HUDEP-2 (cell line): ENCODE measurements around the gene CCDC116.
"Not testable (repeated sequence)": the region's sequence is repeated elsewhere in the genome, so short reads cannot be mapped to it uniquely, and the experiment has no call there.

Source experiments
- DNase-seq, 76 experiments: peaks; one replicate each; lab custom pipeline; 2025; ENCODE audit not compliant: unreplicated experiment in 76 of 76; lab: John Stamatoyannopoulos, UW

The CCDC116 gene, protein sequence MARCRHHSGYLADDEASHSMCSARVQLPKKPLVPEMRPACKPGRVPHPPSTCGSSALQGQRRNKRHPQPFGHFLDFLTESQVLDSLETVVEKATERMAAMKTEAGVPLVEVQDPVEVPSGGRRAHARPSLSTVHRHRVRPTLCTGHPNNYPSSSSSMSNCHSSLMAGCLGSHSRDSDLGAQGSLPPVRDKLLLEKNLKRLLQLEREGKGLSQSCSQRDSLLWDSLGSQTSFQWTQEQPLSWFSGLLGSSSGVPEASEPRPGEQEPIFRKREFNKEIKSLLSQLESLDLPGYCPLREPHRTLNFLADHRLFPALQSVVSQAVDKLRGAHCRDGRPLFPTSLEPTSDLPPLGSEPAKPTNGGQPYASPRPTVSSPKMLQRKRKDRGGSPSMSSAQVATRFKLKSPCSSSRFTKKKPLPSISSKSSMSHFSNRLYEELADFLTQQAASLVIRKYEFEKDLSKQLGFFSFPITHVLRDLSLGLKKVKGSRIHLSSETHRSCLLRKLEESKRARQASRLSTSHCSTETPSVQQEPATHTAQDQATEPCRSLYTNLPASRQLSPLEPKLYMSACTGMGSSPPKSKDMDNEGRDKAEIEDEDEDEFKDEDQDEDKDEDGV

DNA sequence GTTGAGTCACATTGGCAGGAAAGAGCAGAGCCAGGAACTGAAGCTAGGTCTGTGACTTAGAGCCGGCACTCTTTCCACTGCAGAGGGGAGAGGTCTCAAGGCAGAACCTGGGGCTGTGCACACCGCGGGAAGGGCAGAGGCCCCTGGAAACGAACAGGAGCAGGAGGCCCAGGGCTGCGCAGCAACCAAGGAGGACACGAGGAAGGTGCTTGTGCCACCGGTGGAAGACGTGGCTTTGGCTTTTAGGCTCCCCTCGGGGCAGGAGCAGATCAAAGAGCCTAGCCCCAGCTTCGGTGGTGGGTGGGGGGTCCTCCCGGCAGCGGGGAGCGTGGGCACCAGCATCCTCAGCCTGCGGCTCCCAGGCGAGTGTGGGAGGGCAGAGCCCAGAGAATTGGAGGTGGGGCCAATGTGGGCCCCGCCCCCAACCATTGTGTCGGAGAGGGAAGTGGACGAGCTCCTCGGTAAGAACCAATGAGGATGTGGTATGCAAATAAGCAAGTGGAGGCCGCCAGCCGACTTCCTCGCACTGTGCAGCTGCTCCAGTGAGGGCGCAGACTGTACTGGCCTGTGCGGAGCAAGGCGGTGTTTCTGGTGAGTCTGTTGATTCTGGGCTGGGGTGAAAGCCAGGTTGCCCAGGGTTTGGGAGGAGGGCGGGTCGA, at the start of gene CCDC116:
Gene CCDC116 (plus strand): TSS at position 524 of the 659 bp plus-strand sequence. CDS start 422 bp downstream, outside the sequence.
- DNase-seq = peak in 11 of 76 experiments; percentile 3 to 38 (median 20)

DNA sequence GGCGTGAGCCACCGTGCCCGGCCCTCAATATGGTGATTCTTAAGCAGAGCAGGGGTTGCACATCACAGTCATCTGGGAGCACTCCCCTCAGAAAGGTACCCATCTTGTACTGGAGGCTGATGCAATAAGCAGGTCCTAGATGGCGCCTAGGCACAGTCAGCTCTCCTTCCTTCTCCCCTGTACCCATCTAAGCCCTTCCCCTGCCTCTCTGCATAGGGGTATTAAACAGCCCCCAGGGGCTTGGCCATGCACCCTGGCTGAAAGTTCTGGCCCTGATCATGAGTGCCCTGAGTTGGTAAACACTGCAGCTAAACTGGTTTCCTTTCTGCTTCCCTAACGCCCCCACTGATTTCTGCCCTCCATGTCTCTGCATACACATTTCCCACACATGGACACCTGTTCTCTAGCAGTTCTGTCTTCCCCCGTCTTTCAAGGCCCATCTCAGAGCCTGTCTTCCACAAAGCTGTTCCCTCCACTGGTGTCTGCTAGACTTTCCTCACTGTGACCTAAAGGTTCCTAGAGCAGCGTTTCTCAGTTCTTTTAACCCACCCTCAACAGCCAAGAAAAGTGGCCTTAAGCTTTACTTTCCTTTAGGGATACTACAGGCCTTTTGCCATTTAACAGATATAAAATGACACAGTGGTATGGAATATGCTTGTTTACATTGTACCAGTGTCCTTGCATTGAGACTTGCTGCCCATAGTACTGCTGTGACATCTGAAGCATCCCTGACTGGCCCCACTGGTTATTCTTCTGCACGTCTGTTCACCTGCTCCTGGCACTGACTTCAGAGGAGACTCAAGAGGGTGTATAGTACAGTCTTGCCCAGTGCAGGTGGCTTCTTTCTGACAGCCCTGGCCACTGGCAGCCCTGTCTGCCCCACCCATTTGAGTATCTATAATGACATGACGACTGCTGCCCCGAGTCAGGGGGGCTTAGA, 49.5 kb upstream of the CCDC116 start:
- no peak for DNase-seq

DNA sequence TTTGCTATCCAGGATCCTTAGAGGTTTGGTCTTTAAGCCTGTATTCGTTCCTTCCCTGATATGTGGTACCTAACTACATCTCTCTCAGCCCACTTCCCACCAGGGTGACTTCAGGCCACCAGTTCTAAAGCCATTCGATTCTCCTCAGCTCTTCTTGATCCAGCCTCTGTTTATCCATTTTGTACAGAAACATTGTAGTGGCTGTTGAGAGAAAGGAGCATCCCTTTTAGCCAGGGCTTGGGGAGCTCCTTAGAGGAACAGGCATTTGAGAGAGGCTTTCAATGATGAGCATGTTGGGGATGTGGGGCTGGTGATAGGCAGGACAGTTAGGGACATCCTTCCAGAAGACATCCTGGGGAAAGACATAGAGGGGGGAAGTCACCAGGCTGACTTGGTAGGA, 47.2 kb upstream of the CCDC116 start:
- DNase-seq = no peak

DNA sequence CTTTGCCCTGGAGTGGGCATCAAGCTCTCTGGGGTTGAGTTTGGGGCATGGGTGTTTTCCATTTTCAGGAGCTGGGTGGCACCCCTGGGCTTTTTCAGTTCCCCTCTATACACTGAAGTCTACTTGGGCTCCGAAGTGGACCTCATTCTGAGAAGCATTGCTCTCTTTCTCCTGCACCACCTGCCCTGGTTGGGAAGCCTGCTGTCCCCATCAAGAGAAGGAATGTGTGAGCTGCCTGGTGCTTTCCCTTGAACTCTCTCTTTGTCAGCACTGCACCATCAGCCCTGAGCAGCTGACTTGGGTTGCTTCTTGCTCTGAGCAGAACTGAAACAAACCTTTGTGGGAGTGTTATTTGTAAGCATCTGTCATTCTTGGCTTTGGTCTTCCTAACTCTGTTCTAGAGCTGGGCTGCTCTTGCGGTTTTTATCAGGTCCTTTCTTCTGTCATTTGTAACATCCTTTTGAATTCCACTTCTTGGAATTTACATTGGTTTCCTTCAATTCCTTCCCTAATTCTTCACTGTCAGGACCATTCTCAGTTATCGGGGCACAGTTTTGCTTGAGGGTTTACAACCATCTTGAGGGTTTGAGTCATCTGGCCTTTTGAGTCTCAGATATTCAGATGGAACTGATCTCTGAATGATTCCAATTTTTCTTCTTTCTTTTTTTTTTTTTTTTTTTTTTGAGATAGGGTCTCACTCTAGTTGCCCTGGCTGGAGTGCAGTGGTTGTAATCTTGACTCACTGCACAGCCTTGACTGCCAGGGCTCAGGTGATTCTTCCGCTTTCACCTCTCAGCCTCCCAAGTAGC, 44.6 kb upstream of the CCDC116 start:
- peak in 6 of 76 experiments; percentile 8 to 20 (median 12) for DNase-seq

DNA sequence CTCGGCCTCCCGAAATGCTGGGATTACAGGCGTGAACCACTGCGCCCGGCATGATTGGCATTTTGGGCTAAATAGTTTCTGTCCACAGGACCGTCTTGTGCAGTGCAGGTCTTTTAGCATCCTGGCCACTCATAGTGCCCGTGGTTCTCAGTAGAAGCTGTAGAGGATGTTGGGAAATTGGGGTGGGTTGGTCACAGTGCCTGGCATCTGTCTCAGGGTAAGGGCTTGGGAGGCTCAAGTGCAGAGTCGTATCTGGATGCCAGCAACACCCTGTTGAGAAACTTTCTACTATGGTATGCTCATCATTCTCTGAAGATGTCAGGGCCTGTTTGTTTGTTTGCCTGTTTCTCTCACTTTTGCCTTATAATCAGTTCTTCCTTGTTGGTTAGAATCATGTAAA, 43.2 kb upstream of the CCDC116 start:
- DNase-seq = no peak

DNA sequence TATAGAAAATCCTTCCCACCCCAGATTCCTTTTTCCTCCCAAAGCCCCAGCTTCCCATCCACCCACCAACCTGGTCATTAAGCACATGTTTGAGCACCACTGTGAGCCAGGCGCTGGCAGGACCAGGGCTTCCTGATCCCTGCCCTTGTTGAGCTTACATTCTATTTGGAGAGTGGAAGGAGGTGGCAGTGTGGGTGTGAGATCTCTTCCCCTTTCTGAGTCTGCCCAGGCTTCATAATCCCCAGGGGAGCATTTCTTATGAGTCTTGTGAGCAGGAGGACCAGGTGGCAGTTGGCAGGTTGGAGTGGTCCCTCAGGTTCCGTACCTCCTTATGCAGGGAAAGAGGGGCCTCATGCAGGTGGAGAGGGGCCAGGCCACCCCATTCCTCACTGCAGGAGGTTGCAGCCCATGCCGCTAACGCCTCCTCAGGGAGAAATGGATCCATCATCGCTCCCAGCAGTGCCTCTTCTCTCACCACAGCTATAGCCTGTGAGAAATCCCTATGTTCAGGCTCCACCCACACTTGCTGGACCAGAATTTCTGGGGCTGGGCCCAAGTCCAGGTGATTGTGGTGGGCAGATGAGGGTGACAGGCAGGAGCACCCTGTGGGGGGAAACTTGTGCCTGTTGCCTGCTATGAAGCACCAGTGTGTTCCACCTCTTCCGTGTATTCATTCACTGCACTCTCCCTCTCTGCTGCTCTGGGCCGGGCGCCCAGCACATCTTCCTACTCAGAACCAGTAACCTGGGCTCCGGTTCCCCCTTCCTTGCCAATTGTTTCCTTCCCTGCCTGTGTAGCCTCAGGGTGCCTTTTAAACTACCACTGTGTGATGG, 41.5 kb upstream of the CCDC116 start:
- no peak for DNase-seq

DNA sequence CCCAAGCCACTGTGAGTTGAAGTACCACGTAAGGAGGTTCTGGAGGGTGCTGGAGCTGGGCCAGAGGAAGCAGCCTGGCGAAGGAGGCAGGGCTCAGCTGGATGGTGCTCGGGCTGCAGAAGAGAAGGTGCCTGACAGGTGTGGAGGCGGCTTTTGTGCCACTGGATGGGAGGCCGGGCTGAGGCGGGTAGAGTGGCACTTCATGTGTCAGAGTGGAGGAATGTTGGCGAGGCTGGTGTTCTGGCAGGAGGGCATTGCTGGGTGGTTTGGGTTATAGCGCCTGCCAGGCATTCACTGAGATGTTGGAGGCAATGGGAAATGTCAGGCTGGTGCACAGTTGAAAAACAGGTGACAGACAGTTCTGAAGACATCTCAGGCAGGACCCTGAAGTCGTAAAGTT, 40.9 kb upstream of the CCDC116 start:
- DNase-seq = no peak

DNA sequence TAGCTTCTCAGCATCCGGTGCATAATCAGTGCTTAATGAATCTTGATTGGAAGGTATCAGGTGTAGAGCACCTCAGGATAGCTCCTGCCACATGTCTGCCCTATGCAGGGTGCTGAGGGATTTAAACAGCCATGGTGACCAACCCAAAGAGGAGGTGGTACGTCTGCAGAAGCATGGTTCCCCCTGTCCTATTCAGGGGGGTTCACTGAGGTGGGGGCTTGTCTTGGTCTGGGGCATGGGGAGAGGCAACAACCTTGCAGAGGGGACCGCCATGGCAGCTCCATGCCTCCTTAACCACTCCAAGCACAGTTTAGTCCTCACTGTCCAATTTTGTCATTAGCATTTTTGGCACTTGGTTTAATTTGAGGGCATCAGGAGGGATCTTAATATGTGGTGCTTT, 40.1 kb upstream of the CCDC116 start:
- no peak for DNase-seq

DNA sequence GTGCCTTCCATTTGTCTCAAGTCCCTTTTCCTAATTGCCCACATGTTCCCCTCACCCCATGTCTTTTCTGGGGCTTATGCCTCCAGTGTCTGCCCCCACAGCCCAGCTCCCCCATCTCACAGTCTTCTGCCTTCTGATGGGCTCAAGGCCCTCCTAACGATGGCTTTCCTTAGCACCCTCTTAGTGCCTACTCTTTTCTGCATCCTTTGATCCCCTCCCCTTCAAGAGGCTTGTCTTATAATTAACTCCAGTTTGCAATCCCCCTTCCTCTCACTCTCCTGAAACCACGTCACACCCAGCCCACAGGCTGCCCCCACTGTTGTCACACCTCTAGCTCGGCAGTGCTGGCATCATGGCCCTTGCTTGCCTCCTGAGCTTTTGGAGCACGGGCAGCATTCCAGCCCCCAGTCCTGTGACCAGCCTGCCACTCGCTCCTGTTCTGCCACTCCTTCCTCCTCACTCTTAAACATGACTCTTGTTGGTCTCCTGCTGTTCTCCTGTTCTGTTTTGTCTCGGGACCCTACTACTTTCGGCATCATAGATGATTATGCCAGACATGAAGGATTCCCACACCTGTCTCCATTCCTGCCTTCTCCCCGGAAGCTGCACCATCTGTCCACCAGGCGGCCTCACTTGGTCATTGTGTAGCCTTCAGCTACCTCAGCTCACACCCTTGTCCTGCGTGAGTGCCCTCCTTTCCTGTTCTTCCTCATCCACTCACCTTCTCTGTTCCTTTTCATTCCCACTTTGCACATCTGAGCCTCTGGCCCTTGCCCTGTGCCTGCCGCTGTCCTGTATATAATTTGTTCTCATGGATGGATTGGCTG, 38.9 kb upstream of the CCDC116 start:
- DNase-seq = no peak

DNA sequence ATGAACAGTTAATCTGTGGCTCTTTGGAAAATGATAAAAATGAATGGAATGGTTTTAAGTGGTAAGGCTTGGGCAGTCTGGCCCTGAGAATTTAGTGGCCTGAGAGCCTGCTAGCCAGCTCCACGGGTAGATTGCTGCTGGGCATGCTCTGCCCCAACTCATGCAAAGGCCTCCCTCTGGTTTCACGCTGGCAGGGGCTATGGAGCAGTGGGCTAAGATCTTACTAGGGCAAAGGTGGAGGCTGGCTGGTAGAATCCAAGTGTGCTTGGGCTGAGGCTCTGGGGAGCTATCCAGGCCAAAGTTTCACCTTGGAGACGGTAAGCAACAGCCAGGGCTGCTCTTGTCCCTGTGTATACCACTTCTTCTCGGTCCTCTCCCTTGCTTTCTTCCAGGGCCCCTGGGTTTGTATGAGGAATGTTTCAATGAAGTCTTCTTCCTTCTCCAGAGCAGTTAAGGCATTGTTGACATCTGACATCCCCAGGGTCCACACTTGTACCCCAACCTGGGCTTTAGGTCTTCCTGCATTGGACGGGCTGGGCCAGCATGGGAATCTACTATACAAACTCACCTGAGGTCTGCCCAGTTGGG, 37.6 kb upstream of the CCDC116 start:
- DNase-seq = no peak

DNA sequence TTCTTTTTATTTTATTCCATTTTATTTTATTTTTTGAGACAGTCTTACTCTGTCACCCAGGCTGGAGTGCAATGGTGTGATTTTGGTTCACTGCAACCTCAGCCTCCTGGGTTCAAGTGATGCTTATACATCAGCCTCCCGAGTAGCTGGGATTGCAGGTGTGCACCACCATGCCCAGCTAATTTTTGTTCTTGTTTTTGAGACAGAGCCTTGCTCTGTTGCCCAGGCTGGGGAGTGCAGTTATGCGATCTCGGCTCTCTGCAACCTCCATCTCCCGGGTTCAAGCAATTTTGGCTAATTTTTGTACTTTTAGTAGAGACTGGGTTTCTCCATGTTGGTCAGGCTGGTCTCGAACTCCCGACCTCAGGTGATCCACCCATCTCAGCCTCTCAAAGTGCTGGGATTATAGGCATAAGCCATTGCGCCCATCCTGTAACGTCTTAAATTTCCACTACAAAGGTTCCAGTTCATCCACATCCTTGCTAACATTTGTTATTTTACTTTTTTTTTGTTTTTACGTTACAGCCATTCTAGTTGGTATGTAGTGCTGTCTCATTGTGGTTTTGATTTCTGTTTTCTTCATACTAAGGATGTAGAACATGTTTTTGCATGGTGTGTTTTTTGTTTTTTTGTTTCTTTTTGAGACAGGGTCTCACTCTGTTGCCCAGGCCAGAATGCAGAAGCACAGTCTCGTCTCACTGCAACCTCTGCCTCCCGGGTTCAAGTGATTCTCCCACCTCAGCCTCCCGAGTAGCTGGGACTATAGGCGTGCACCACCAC, 36.0 kb upstream of the CCDC116 start:
- not testable (repeated sequence) for DNase-seq

DNA sequence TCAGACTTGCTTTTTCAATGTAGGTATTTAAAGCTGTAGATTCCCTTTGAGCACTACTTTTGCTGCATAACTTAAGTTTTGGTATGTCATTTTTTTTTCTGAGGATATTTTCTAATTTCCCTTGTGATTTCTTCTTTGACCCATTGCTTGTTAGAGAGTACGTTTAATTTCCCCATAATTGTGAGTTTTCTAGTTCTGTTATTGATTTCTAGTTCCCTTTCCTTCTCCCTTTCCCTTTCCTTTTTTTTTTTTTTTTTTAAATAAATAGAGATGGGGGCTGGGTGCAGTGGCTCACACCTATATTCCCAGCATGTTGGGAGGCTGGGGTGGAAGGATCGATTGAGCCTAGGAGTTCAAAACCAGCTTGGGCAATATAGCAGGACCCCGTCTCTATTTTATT, 34.3 kb upstream of the CCDC116 start:
- DNase-seq = no peak

DNA sequence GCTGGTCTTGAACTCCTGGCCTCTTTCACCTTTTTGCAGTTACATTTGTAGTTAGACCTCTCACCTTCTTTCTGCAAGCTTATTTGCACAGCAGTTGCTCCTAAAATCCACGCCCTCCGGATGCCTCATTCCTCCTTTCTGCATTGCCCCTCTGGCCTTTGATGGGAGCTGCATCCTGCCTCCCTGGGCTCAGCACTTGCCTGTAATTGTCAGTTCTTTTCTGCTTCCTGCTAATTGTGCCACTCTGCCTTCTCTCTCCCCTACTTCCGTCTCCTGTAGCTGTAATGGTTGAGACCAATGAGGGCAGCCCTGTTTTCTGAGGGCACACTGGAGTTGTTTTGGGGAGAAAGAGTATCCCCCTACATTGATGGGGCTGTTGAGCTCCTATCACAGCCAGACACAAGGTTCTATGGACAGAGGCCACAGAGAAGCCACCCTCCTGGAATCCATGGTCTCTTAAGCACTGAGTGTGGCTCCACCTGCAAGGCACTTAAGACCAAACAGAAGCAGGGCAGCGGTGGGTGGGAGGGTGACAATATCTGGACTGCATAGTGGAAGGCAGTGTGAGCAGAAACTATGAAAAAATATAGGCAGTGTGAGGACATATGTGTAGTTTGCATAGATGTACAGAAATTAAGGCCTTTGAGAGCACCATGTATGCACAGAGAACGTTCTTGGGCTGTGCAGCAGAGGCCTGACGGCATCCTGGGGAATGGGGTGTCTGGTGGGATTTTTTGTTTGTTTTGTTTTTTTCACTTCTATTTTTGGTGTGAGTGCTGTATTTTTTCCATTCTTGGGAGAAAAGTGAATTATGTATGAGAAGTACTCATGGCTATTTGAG, 33.3 kb upstream of the CCDC116 start:
- no peak for DNase-seq

DNA sequence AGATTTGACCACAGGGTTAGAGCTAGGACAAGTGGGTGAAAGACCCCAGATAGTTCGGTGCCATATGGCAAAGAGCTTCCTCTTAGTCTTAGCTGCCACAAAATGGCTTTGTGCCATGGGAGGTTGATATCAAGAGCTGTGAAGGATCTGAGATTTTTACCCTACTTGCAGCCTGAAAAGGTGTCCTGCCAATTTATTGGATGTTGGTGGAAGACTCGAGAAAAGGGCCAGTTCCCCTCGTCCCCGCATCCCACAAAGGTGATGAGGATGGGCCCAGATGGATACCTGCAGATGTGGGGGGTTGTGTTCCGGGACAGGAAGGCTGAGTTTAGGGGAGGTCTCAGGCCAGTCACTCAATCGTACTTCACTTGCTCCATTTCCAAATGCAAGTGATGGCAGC, 30.0 kb upstream of the CCDC116 start:
- no peak for DNase-seq

DNA sequence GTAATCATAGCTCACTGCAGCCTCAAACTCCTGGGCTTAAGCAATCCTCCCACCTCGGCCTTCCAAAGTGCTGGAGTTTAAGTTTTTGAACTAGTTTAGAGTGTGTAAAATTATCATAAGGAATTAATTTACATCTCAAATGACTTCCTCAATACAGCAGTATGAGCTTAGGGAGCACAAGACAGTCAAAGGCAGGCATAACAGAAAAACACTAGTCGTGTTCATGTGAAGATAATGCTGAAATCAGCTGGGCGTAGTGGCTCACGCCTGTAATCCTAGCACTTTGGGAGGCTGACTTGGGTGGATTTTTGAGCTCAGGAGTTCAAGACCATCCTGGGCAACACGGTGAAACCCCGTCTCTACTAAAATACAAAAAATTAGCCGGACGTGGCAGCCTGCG, 28.6 kb upstream of the CCDC116 start:
- no peak for DNase-seq

DNA sequence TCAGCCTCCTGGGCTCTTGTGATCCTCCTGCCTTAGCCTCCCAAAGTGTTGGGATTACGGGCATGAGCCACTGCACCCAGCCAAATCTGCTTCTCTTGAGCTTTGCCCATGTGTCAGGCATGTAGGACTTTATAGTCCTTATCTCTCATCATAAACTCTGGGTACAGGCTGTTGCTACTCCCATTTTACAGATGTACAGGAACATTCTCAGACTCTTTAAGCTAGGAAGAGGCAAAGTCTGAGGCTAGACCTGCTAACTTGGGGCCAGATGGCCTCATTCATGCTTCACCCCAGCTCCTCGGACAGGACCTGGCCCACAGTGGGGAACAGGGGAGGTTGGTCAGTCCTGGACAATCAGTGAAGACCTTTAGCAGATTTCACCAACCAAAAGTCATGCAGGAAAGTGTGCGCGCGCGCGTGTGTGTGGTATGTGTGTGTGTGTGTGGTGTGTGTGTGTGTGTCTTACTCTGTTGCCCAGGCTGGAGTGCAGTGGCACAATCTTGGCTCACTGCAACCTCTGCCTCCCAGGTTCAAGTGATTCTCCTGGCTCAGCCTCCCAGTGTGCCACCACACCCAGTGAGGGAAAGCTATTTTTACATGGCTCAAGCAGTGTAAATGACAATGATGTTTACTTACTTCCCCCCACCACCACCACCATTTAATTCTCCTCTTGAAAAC, 26.5 kb upstream of the CCDC116 start:
- DNase-seq = no peak
